HepG2 (cell line): ENCODE measurements around the gene UPB1. TPM values are rescaled to one million over a fixed set of nuclear protein-coding genes. Genes with fewer than 3 reads are reported as not detected.

Experiments
- ATAC-seq: fragments of 200-7000 bp; cut with Tn5 transposase; 3 replicates; pipeline ENCODE4 v1.9.1; 2020; ENCODE audit warnings: mild to moderate bottlenecking, moderate library complexity
- BruUV-seq: library from RNA; stranded (reverse); fragments of 400-500 nt; replicated peaks from 2 replicates; lab custom pipeline; 2021; lab: Mats Ljungman, UMichigan
- CTCF ChIA-PET: fragments of 300-600 bp; formaldehyde crosslinking; extraction: SDS; loops from one replicate; lab custom pipeline; 2021; ENCODE audit warnings: low total read pairs, inconsistent platforms, low intra/inter-chr PET ratio; lab: Yijun Ruan, JAX
- POLR2A ChIA-PET: fragments of 350-600 bp; sonication (Branson Sonifier 250); formaldehyde crosslinking; loops from one replicate; lab custom pipeline; 2020; ENCODE audit warnings: antibody characterized with exemption, inconsistent platforms; lab: Yijun Ruan, JAX
- DNase-seq: peaks from one replicate; pipeline ENCODE4 v3.0.0-alpha.2; 2015; ENCODE audit warnings: low spot score
- FAIRE-seq: peaks from 3 replicates; lab custom pipeline; 2011; peaks lifted over from hg19 to GRCh38; lab: Jason Lieb, UNC
- H2AFZ ChIP-seq: one replicate; pipeline ENCODE4 v1.6.1; 2011; ENCODE audit warnings: low read length, inconsistent platforms
- H3K27ac ChIP-seq: fragments of 300-600 bp; 3 replicates; pipeline ENCODE4 v1.8.0; 2011; ENCODE audit warnings: mixed run types, mild to moderate bottlenecking, mixed read lengths, low read length, inconsistent platforms; ENCODE audit not compliant: insufficient read depth; ENCODE audit errors: extremely low read length
- H3K27me3 ChIP-seq, 2 experiments: fragments of 200-600 bp in 1 of 2; 2 replicates in 1 of 2; 3 replicates in 1 of 2; pipeline versions ENCODE4 v1.6.0 to v1.8.0; 2011; ENCODE audit warnings: low read length in 2 of 2, mild to moderate bottlenecking in 2 of 2, moderate library complexity in 2 of 2, inconsistent platforms in 1 of 2; ENCODE audit not compliant: insufficient read depth in 2 of 2, control insufficient read depth in 1 of 2
- H3K36me3 ChIP-seq, 2 experiments: fragments of 200-600 bp in 1 of 2; replicated peaks in 1 of 2; 2 replicates in 1 of 2; 3 replicates in 1 of 2; pipeline versions ENCODE4 v1.5.1 to v1.8.0; 2011; ENCODE audit warnings: low read length in 2 of 2, inconsistent platforms in 1 of 2; ENCODE audit not compliant: insufficient read depth in 2 of 2, control insufficient read depth in 1 of 2
- H3K4me1 ChIP-seq: 2 replicates; pipeline ENCODE4 v1.5.1; 2012; ENCODE audit warnings: low read length, inconsistent platforms; ENCODE audit not compliant: insufficient read depth
- H3K4me2 ChIP-seq: 2 replicates; pipeline ENCODE4 v1.6.0; 2011; ENCODE audit warnings: low read depth, low read length, inconsistent platforms
- H3K4me3 ChIP-seq, 3 experiments: fragments of 200-600 bp in 1 of 3; sonication (generic), shearing (Covaris generic) in 1 of 3; replicated peaks in 1 of 3; 2 replicates each; pipeline ENCODE4 v1.5.1; 2011 to 2016; ENCODE audit warnings: low read length in 3 of 3, inconsistent platforms in 2 of 3, low read depth in 2 of 3, mild to moderate bottlenecking in 2 of 3, control low read depth in 1 of 3, mixed read lengths in 1 of 3; ENCODE audit not compliant: insufficient read depth in 1 of 3
- H3K79me2 ChIP-seq: one replicate; pipeline ENCODE4 v1.6.1; 2011; ENCODE audit warnings: low read length, inconsistent platforms; ENCODE audit not compliant: insufficient read depth
- H3K9ac ChIP-seq: 2 replicates; pipeline ENCODE4 v1.6.0; 2011; ENCODE audit warnings: mild to moderate bottlenecking, low read depth, low read length, inconsistent platforms; ENCODE audit not compliant: insufficient read depth
- H3K9me3 ChIP-seq: 2 replicates; pipeline ENCODE4 v1.5.1; 2012; ENCODE audit warnings: mild to moderate bottlenecking, low read length
- H4K20me1 ChIP-seq: 2 replicates; pipeline ENCODE4 v1.6.0; 2011; ENCODE audit warnings: inconsistent platforms, mild to moderate bottlenecking, low read length, moderate library complexity; ENCODE audit not compliant: insufficient read depth
- EHMT2 ChIP-seq: fragments of 200-600 bp; sonication (generic); IDR thresholded peaks from 2 replicates; pipeline ENCODE4 v1.7.0; 2017; ENCODE audit warnings: antibody characterized with exemption, low read depth, low read length, borderline replicate concordance
- HIC2 ChIP-seq: sonication (generic); formaldehyde crosslinking; IDR thresholded peaks from 2 replicates; pipeline ENCODE4 v1.9.0; 2022; ENCODE audit warnings: low read depth, missing genetic modification reagents
- MEIS1 ChIP-seq: sonication (generic); formaldehyde crosslinking; IDR thresholded peaks from 2 replicates; pipeline ENCODE4 v1.9.0; 2021; ENCODE audit warnings: mild to moderate bottlenecking, missing genetic modification reagents, moderate library complexity, borderline replicate concordance
- MTA1 ChIP-seq: sonication (generic); formaldehyde crosslinking; IDR thresholded peaks from 2 replicates; pipeline ENCODE4 v1.4.0; 2020; ENCODE audit warnings: missing genetic modification reagents, mild to moderate bottlenecking, borderline replicate concordance
- PITX1 ChIP-seq: sonication (generic); formaldehyde crosslinking; IDR thresholded peaks from 2 replicates; pipeline ENCODE4 v1.5.1; 2020; ENCODE audit warnings: mild to moderate bottlenecking, missing genetic modification reagents
- SOX5 ChIP-seq: IDR thresholded peaks from 2 replicates; pipeline ENCODE4 v1.6.1; 2016; ENCODE audit warnings: borderline replicate concordance
- SOX6 ChIP-seq, 2 experiments: fragments of 450-650 bp in 1 of 2; sonication (generic) in 1 of 2; formaldehyde crosslinking in 1 of 2; IDR thresholded peaks; 2 replicates each; pipeline versions ENCODE4 v1.4.0 to v1.6.1; 2017 to 2020; ENCODE audit warnings: antibody characterized with exemption in 1 of 2, mild to moderate bottlenecking in 1 of 2, missing genetic modification reagents in 1 of 2
- ZKSCAN8 ChIP-seq: IDR thresholded peaks from 2 replicates; pipeline ENCODE4 v1.6.1; 2016; ENCODE audit warnings: borderline replicate concordance, missing genetic modification reagents, missing compliant biosample characterization
- ZNF12 ChIP-seq: sonication (generic); formaldehyde crosslinking; IDR thresholded peaks from 2 replicates; pipeline ENCODE4 v1.5.0; 2020; ENCODE audit warnings: missing genetic modification reagents
- ZNF34 ChIP-seq: sonication (generic); formaldehyde crosslinking; IDR thresholded peaks from 2 replicates; pipeline ENCODE4 v1.4.0; 2020; ENCODE audit warnings: mild to moderate bottlenecking, missing genetic modification reagents, borderline replicate concordance
- ZNF609 ChIP-seq: sonication (generic); formaldehyde crosslinking; IDR thresholded peaks from 2 replicates; pipeline ENCODE4 v1.4.0; 2020; ENCODE audit warnings: mild to moderate bottlenecking, missing genetic modification reagents, borderline replicate concordance
- ZNF878 ChIP-seq: sonication (generic); formaldehyde crosslinking; IDR thresholded peaks from 2 replicates; pipeline ENCODE4 v1.8.1; 2023; ENCODE audit warnings: mild to moderate bottlenecking, missing genetic modification reagents, moderate library complexity
- WGBS: methylation state at CpG from one replicate; pipeline ENCODE4 v1.1.6; 2017; ENCODE audit warnings: low lambda C conversion rate; 5-methylcytosine and 5-hydroxymethylcytosine counted together
- in situ Hi-C: cut with HindIII; loops from 2 replicates; pipeline ENCODE4 v1.10.0; 2017; ENCODE audit warnings: low pct_unique_long_range_greater_than_20kb; ENCODE audit not compliant: extremely low pct_ligation_motif_present
- intact Hi-C: fragments of 100-400 bp; cut with micrococcal nuclease; formaldehyde crosslinking; loops from one replicate; pipeline ENCODE4 v1.10.0; 2022; ENCODE audit not compliant: unreplicated experiment
- polyA plus RNA-seq, 8 experiments: library from polyadenylated mRNA; depleted of rRNA in 3 of 8; stranded (reverse) in 7 of 8; unstranded in 1 of 8; fragments of >200 nt; fragmentation: Illumina TruSeq in 4 of 8; extraction: Trizol in 4 of 8; gene quantifications; 2 replicates each; pipeline versions ENCODE4 v1.2.1 to v1.2.3, GENCODE V29; 2011 to 2016; ENCODE audit warnings: low read depth in 4 of 8, missing spikeins in 1 of 8, mixed read lengths in 1 of 8; ENCODE audit not compliant: insufficient read depth in 1 of 8
- total RNA-seq, 5 experiments: library from RNA; depleted of rRNA; stranded (reverse); fragments of >200 nt; fragmentation: Illumina TruSeq; extraction: Trizol; gene quantifications; 2 replicates each; pipeline ENCODE4 v1.2.3, GENCODE V29; 2016; ENCODE audit warnings: low read depth in 1 of 5
- TF ChIP-seq, protein P1 (sequence below): sonication (generic); formaldehyde crosslinking; IDR thresholded peaks from 2 replicates; pipeline ENCODE4 v1.5.0; 2020; ENCODE audit warnings: mild to moderate bottlenecking, missing genetic modification reagents

UPB1 gene
- total and polyA plus RNA-seq, 2 of the 13 experiments (the other 11 are each of a cell fraction or from before 2014, with no cell fraction given): 0.38 to 1.2 TPM

GRCh38 chr22:24504956-24505736 lies 10.0 kb downstream of the UPB1 start:
- intact Hi-C loops: loop anchor here (5.0 to 10.0 kb wide), 2 partner anchors 83 to 230 kb away; partner anchors contain the start of gene SPECC1L
- H3K9ac ChIP-seq: peak overlapping the region; percentile 69; the same call in 1 of the 2 replicates
- H3K27me3 ChIP-seq: no peaks in the 10 kb centered on the region
- H3K4me2 ChIP-seq: peak overlapping the region; percentile 92
- FAIRE-seq: peak; percentile 91
- no peak overlapping the region for H2AFZ ChIP-seq
- peak; percentile 89 for DNase-seq
- WGBS: 61% methylated on average over 3 of the region's 3 CpGs
- no peak overlapping the region; a peak in 2 of 6 replicates for H3K4me3 ChIP-seq
- peaks cover 100% of the 10 kb centered on the region for H3K4me1 ChIP-seq
- no peaks in the 10 kb centered on the region for H3K36me3 ChIP-seq
- in situ Hi-C loops: no loop called here
- POLR2A ChIA-PET: interaction anchor here (0.7 to 3.8 kb wide), 14 partner anchors 8 to 88 kb away, joined by 3 to 46 read pairs (median 10); partner anchors contain the start of genes GUCD1 and LRRC75B
- peak; percentile 31 for ATAC-seq
- H3K9me3 ChIP-seq: no peaks in the 10 kb centered on the region
- BruUV-seq: no TSS peak
- peak overlapping the region; percentile 99 for H3K27ac ChIP-seq
- no peaks in the 10 kb centered on the region for H4K20me1 ChIP-seq
- no peaks in the 10 kb centered on the region for H3K79me2 ChIP-seq
- CTCF ChIA-PET: no interaction called here
- TF ChIP-seq ZNF34 (CRISPR knock-in tag) (no peak), EHMT2 (peak; percentile 46; the same call in 1 of the 2 replicates), ZNF12 (peak; percentile 28; the same call in 1 of the 2 replicates), ZNF609 (CRISPR knock-in tag) (peak; percentile 79; the same call in 1 of the 2 replicates), MTA1 (CRISPR knock-in tag) (no peak), SOX5 (CRISPR knock-in tag) (peak; percentile 99), PITX1 (CRISPR knock-in tag) (peak; percentile 84), SOX6 (IDR thresholded peaks at IDR 0.05) (no peak), SOX6 (CRISPR knock-in tag; IDR thresholded peaks at IDR 0.05) (peak; percentile 97), MEIS1 (CRISPR knock-in tag) (0 out of 2 replicates have a peak, but pooled peaks have one; percentile 17), HIC2 (CRISPR knock-in tag) (peak; percentile 57; the same call in 1 of the 2 replicates), ZKSCAN8 (peak; percentile 78; the same call in 1 of the 2 replicates), ZNF878 (CRISPR knock-in tag) (0 out of 2 replicates have a peak, but pooled peaks have one; percentile 60)
- TF ChIP-seq, protein P1, sequence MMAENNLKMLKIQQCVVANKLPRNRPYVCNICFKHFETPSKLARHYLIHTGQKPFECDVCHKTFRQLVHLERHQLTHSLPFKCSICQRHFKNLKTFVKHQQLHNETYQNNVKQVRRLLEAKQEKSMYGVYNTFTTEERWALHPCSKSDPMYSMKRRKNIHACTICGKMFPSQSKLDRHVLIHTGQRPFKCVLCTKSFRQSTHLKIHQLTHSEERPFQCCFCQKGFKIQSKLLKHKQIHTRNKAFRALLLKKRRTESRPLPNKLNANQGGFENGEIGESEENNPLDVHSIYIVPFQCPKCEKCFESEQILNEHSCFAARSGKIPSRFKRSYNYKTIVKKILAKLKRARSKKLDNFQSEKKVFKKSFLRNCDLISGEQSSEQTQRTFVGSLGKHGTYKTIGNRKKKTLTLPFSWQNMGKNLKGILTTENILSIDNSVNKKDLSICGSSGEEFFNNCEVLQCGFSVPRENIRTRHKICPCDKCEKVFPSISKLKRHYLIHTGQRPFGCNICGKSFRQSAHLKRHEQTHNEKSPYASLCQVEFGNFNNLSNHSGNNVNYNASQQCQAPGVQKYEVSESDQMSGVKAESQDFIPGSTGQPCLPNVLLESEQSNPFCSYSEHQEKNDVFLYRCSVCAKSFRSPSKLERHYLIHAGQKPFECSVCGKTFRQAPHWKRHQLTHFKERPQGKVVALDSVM (CRISPR knock-in tag): peak; percentile 85
